Activated CD8-positive, alpha-beta memory T cell treated with anti-CD3 and anti-CD28 coated beads for 48 hours (primary cell): ENCODE results near the gene HIC2.
"Not testable (repeated sequence)": the region's sequence is repeated elsewhere in the genome, so short reads cannot be mapped to it uniquely, and the experiment has no call there.

Source experiments
- DNase-seq, 3 experiments: peaks; one replicate each; pipeline ENCODE4 v3.0.0-alpha.2; 2020; ENCODE audit warnings: low read depth in 2 of 3, low spot score in 2 of 3

Gene HIC2

GRCh38 chr22:21434378-21435233 is 17.4 kb downstream of the HIC2 start:
- DNase-seq, result not testable (repeated sequence)

GRCh38 chr22:21435998-21436810 is 19.0 kb downstream of the HIC2 start:
- DNase-seq, result not testable (repeated sequence)

- DNase-seq, result not testable (repeated sequence)
Observed at GRCh38 chr22:21438013-21438412, 20.8 kb downstream of the HIC2 start.

GRCh38 chr22:21440018-21440636 is 23.0 kb downstream of the HIC2 start:
- not testable (repeated sequence) for DNase-seq

GRCh38 chr22:21440676-21441075 is 23.5 kb downstream of the HIC2 start:
- not testable (repeated sequence) for DNase-seq

- DNase-seq, result not testable (repeated sequence)
Observed at GRCh38 chr22:21441170-21441569, 24.0 kb downstream of the HIC2 start.

- not testable (repeated sequence) for DNase-seq
Observed at GRCh38 chr22:21442123-21442522, 25.0 kb downstream of the HIC2 start.

- not testable (repeated sequence) for DNase-seq
Observed at GRCh38 chr22:21442646-21443045, 25.5 kb downstream of the HIC2 start.

GRCh38 chr22:21443057-21443734 is 26.0 kb downstream of the HIC2 start:
- DNase-seq, result no peak

GRCh38 chr22:21443735-21444421 is 26.7 kb downstream of the HIC2 start:
- DNase-seq, result no peak

GRCh38 chr22:21444701-21445436 is 27.7 kb downstream of the HIC2 start:
- DNase-seq, result no peak

GRCh38 chr22:21445437-21446127 is 28.4 kb downstream of the HIC2 start:
- no peak for DNase-seq

GRCh38 chr22:21446128-21446826 is 29.1 kb downstream of the HIC2 start:
- no peak for DNase-seq

GRCh38 chr22:21446827-21447690 is 29.9 kb downstream of the HIC2 start:
- DNase-seq, result no peak

- DNase-seq, result no peak
Observed at GRCh38 chr22:21447694-21448402, 30.7 kb downstream of the HIC2 start.

- no peak for DNase-seq
Observed at GRCh38 chr22:21448627-21449416, 31.7 kb downstream of the HIC2 start.
